Bronchial epithelial cell (primary cell): ENCODE results near the gene TLR4. TPM values are rescaled to one million over a fixed set of nuclear protein-coding genes. Genes with fewer than 3 reads are reported as not detected.
A peak's percentile ranks its signal among the peaks of the same experiment; 100 is the strongest.

Source experiments
- DNase-seq: peaks from one replicate; pipeline ENCODE4 v3.0.0-alpha.2; 2010; ENCODE audit warnings: low read depth
- FAIRE-seq: peaks from 2 replicates; lab custom pipeline; 2011; peaks lifted over from hg19 to GRCh38; lab: Jason Lieb, UNC
- H3K27me3 ChIP-seq: 2 replicates; pipeline ENCODE4 v1.5.1; 2011; ENCODE audit warnings: low read length; ENCODE audit not compliant: control insufficient read depth, insufficient read depth
- H3K36me3 ChIP-seq: 2 replicates; pipeline ENCODE4 v1.5.1; 2011; ENCODE audit warnings: low read length; ENCODE audit not compliant: control insufficient read depth, insufficient read depth
- H3K4me3 ChIP-seq: 2 replicates; pipeline ENCODE4 v1.5.1; 2011; ENCODE audit warnings: mild to moderate bottlenecking, low read depth, low read length, control low read depth
- CTCF ChIP-seq: IDR thresholded peaks from 2 replicates; pipeline ENCODE4 v1.5.1; 2011; ENCODE audit warnings: mild to moderate bottlenecking, moderate library complexity, low read length, control low read depth, inconsistent platforms; ENCODE audit not compliant: insufficient read depth, severe bottlenecking
- total RNA-seq: library from RNA; depleted of rRNA; stranded (reverse); fragments of >200 nt; gene quantifications from 2 replicates; pipeline ENCODE4 v1.2.1, GENCODE V29; 2014

Gene TLR4
- total RNA-seq, 1 donor from 2014 or later, result 0.26 TPM

GRCh38 chr9:117732494-117732893 is 28.3 kb downstream of the TLR4 start:
- H3K36me3 ChIP-seq, result no peaks in the 10 kb centered on the region

GRCh38 chr9:117733465-117733864 is 29.3 kb downstream of the TLR4 start:
- Histone ChIP-seq H3K4me3 (no peak overlapping the region), H3K27me3 (no peaks in the 10 kb centered on the region), H3K36me3 (no peaks in the 10 kb centered on the region)
- FAIRE-seq (no peak), DNase-seq (no peak)
- no peak for TF ChIP-seq CTCF

More at GRCh38 chr9:117732494-117732893, 28.3 kb downstream of the TLR4 start:
- Histone ChIP-seq H3K27me3 (no peaks in the 10 kb centered on the region), H3K4me3 (no peak overlapping the region)
- DNase-seq, result no peak
- TF ChIP-seq CTCF, result no peak
- no peak for FAIRE-seq

- Histone ChIP-seq H3K27me3 (no peaks in the 10 kb centered on the region), H3K36me3 (no peaks in the 10 kb centered on the region), H3K4me3 (no peak overlapping the region)
- FAIRE-seq (no peak), DNase-seq (no peak)
- TF ChIP-seq CTCF, result no peak
Measured at GRCh38 chr9:117734082-117734481, 29.9 kb downstream of the TLR4 start.

GRCh38 chr9:117734523-117735314 is 30.5 kb downstream of the TLR4 start:
- DNase-seq (peak; percentile 4), FAIRE-seq (no peak)
- H3K27me3 ChIP-seq, result no peaks in the 10 kb centered on the region
- H3K4me3 ChIP-seq, result no peak overlapping the region
- no peak for TF ChIP-seq CTCF
- H3K36me3 ChIP-seq, result no peaks in the 10 kb centered on the region

- Histone ChIP-seq H3K4me3 (no peak overlapping the region), H3K36me3 (no peaks in the 10 kb centered on the region), H3K27me3 (no peaks in the 10 kb centered on the region)
- TF ChIP-seq CTCF, result no peak
- FAIRE-seq, result no peak
- DNase-seq, result no peak
Measured at GRCh38 chr9:117737721-117738226, 33.6 kb downstream of the TLR4 start.
